Measurements from ENCODE around the gene C9orf72. TPM values are rescaled to one million over a fixed set of nuclear protein-coding genes. Genes with fewer than 3 reads are reported as not detected.
"Not testable (repeated sequence)": the region's sequence is repeated elsewhere in the genome, so short reads cannot be mapped to it uniquely, and the experiment has no call there.

Gene C9orf72
- polyA plus RNA-seq, 3 donors from 2014 or later, result 4.5 to 11.6 (median 7.6) TPM

GRCh38 chr9:27510780-27511179 lies 62.5 kb downstream of the C9orf72 start:
- Mint-ChIP-seq H3K27me3 (ENCODE audit: low read depth in 3 of 3) (peaks cover 0 to 9% (median 2%) of the 10 kb centered on the region in 3 donors), H3K36me3 (peaks cover 0 to 3% (median 0%) of the 10 kb centered on the region in 3 donors), H3K4me1 (no peaks in the 10 kb centered on the region), H3K9me3 (peaks cover 0 to 3% (median 0%) of the 10 kb centered on the region in 6 donors), H3K27ac (no peak overlapping the region), H3K4me3 (no peak overlapping the region)
- no peak for DNase-seq

- H3K36me3 Mint-ChIP-seq, result peaks cover 0 to 3% (median 0%) of the 10 kb centered on the region in 3 donors
- no peak overlapping the region for H3K27ac Mint-ChIP-seq
- no peaks in the 10 kb centered on the region for H3K4me1 Mint-ChIP-seq
- peaks cover 0 to 11% (median 3%) of the 10 kb centered on the region in 3 donors for H3K27me3 Mint-ChIP-seq (ENCODE audit: low read depth in 3 of 3)
- no peak for DNase-seq
- no peak overlapping the region for H3K4me3 Mint-ChIP-seq
- H3K9me3 Mint-ChIP-seq, result peaks cover 0 to 3% (median 0%) of the 10 kb centered on the region in 6 donors
Measured at GRCh38 chr9:27506981-27507380, 66.3 kb downstream of the C9orf72 start.

DNA sequence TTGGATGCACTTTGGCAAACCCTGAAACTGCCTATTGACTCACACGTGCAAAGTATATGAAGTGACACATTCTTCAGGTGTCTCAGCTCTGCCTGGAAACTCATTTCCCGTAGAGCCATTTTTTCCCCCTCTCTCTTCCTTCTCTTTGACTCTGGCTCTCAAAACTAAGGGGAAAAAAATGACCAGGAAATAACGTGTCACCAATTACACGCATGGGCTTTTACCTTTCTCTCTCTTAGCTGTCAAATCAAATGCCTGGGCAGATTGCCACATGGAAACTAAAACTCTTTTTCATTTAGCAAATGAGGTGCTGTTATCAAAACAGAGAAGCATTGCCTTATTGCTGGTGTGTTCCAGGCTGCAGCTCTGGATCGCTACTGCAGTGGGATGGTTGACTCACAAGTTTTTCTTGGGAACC lies 67.5 kb downstream of the C9orf72 start:
- Mint-ChIP-seq H3K9me3 (peaks cover 0 to 4% (median 0%) of the 10 kb centered on the region in 6 donors), H3K27ac (no peak overlapping the region), H3K27me3 (ENCODE audit: low read depth in 3 of 3) (peaks cover 0 to 9% (median 3%) of the 10 kb centered on the region in 3 donors)

GRCh38 chr9:27504259-27504658 lies 69.0 kb downstream of the C9orf72 start:
- Mint-ChIP-seq H3K27me3 (ENCODE audit: low read depth in 3 of 3) (peaks cover 0 to 9% (median 3%) of the 10 kb centered on the region in 3 donors), H3K4me3 (no peak overlapping the region), H3K27ac (no peak overlapping the region), H3K36me3 (peaks cover 0 to 3% (median 0%) of the 10 kb centered on the region in 3 donors), H3K4me1 (peaks cover 0 to 11% of the 10 kb centered on the region in 2 donors), H3K9me3 (peaks cover 0 to 4% (median 0%) of the 10 kb centered on the region in 6 donors)
- no peak for DNase-seq

More for the DNA sequence above, 67.5 kb downstream of the C9orf72 start:
- Mint-ChIP-seq H3K36me3 (peaks cover 0 to 3% (median 0%) of the 10 kb centered on the region in 3 donors), H3K4me1 (no peaks in the 10 kb centered on the region), H3K4me3 (no peak overlapping the region)
- DNase-seq, result no peak

GRCh38 chr9:27503623-27504022 lies 69.7 kb downstream of the C9orf72 start:
- H3K9me3 Mint-ChIP-seq, result peaks cover 0 to 4% (median 0%) of the 10 kb centered on the region in 6 donors
- H3K4me3 Mint-ChIP-seq, result no peak overlapping the region
- peaks cover 0 to 14% of the 10 kb centered on the region in 2 donors for H3K4me1 Mint-ChIP-seq
- peaks cover 0 to 3% (median 0%) of the 10 kb centered on the region in 3 donors for H3K36me3 Mint-ChIP-seq
- peaks cover 0 to 9% (median 3%) of the 10 kb centered on the region in 3 donors for H3K27me3 Mint-ChIP-seq (ENCODE audit: low read depth in 3 of 3)
- no peak for DNase-seq
- H3K27ac Mint-ChIP-seq, result no peak overlapping the region

DNA sequence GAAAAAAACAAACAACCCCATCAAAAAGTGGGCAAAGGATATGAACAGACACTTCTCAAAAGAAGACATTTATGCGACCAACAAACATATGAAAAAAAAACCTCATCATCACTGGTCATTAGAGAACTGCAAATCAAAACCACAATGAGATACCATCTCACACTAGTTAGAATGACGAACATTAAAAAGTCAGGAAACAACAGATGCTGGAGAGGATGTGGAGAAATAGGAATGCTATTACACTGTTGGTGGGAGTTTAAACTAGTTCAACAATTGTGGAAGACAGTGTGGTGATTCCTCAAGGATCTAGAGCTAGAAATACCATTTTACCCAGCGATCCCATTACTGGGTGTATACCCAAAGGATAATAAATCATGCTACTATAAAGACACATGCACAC lies 72.4 kb downstream of the C9orf72 start:
- not testable (repeated sequence) for H3K4me3 Mint-ChIP-seq; H3K9me3 Mint-ChIP-seq; H3K27me3 Mint-ChIP-seq (ENCODE audit: low read depth in 3 of 3); DNase-seq; H3K27ac Mint-ChIP-seq; H3K36me3 Mint-ChIP-seq
- H3K4me1 Mint-ChIP-seq, result peaks cover 0 to 14% of the 10 kb centered on the region in 2 donors

GRCh38 chr9:27499451-27499850 lies 73.8 kb downstream of the C9orf72 start:
- no peaks in the 10 kb centered on the region for H3K36me3 Mint-ChIP-seq
- H3K9me3 Mint-ChIP-seq, result peaks cover 0 to 4% (median 0%) of the 10 kb centered on the region in 6 donors
- peaks cover 0 to 14% of the 10 kb centered on the region in 2 donors for H3K4me1 Mint-ChIP-seq
- no peak overlapping the region for H3K4me3 Mint-ChIP-seq
- no peak for DNase-seq
- no peak overlapping the region for H3K27ac Mint-ChIP-seq
- peaks cover 0 to 3% (median 3%) of the 10 kb centered on the region in 3 donors for H3K27me3 Mint-ChIP-seq (ENCODE audit: low read depth in 3 of 3)

DNA sequence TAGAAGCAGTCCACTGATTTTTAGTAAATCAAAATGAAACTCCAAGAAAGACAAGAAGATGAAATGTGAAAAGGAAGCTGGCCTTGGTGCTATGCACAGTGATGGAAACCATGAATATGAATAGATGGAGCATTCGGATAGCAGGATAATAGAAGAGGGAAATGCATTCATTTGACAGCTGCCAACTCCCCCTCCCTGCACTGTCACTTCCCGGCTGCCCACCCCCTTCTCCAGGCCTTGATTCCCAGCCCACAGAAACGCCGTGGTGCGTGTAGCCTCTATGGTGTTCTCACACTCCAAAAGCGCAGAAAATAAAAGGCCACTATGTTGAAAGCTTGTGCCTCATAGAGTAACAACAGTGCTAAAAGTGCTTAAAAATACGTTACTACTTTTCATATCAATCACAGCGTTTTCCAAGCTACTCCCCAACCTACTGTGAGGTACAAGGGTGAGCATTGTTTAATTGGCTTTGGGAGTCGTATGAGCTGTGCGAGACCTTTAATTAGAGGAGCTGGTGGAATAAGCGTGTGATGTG lies 75.3 kb downstream of the C9orf72 start:
- Mint-ChIP-seq H3K36me3 (no peaks in the 10 kb centered on the region), H3K27me3 (ENCODE audit: low read depth in 3 of 3) (peaks cover 0 to 3% (median 0%) of the 10 kb centered on the region in 3 donors), H3K9me3 (peaks cover 0 to 5% (median under 1%) of the 10 kb centered on the region in 6 donors), H3K4me1 (peaks cover 0 to 14% of the 10 kb centered on the region in 2 donors), H3K27ac (no peak overlapping the region), H3K4me3 (no peak overlapping the region)
- DNase-seq, result no peak

Other genes with a start within 250 kb of the C9orf72 start
- gene IFNK, start 49.2 kb downstream of the C9orf72 start, polyA plus RNA-seq, result not detected
- under 1 TPM in 2 of 3 donors, not detected in 1; 0.03 to 0.27 TPM for gene MOB3B, start 43.7 kb downstream of the C9orf72 start, polyA plus RNA-seq

All from immature natural killer cell (primary cell).